ENCODE results near the gene ABCC1.
"Not testable (repeated sequence)": the region's sequence is repeated elsewhere in the genome, so short reads cannot be mapped to it uniquely, and the experiment has no call there.

The ABCC1 gene

GRCh38 chr16:15946257-15947044 lies 3.0 kb upstream of the ABCC1 start:
- DNase-seq (ENCODE audit: low read depth): peak; percentile 79

- DNase-seq (ENCODE audit: low read depth): no peak
Measured at GRCh38 chr16:15947983-15948509, 1.4 kb upstream of the ABCC1 start.

- DNase-seq (ENCODE audit: low read depth): no peak
Measured at GRCh38 chr16:15948532-15949209, 745 bp upstream of the ABCC1 start.

- DNase-seq (ENCODE audit: low read depth): peak; percentile 51
Measured at GRCh38 chr16:15950161-15950854, 892 bp downstream of the ABCC1 start.

GRCh38 chr16:15950869-15951268 lies 1.5 kb downstream of the ABCC1 start:
- no peak for DNase-seq (ENCODE audit: low read depth)

GRCh38 chr16:15951852-15952251 lies 2.4 kb downstream of the ABCC1 start:
- DNase-seq (ENCODE audit: low read depth): no peak

GRCh38 chr16:15952265-15952711 lies 2.9 kb downstream of the ABCC1 start:
- DNase-seq (ENCODE audit: low read depth): no peak

GRCh38 chr16:15953477-15953876 lies 4.1 kb downstream of the ABCC1 start:
- DNase-seq (ENCODE audit: low read depth): no peak

- DNase-seq (ENCODE audit: low read depth): no peak
Measured at GRCh38 chr16:15953929-15954813, 4.8 kb downstream of the ABCC1 start.

- DNase-seq (ENCODE audit: low read depth): no peak
Measured at GRCh38 chr16:15954814-15955151, 5.4 kb downstream of the ABCC1 start.

GRCh38 chr16:15955425-15955824 lies 6.0 kb downstream of the ABCC1 start:
- DNase-seq (ENCODE audit: low read depth): no peak

- not testable (repeated sequence) for DNase-seq (ENCODE audit: low read depth)
Measured at GRCh38 chr16:15956106-15956505, 6.7 kb downstream of the ABCC1 start.

GRCh38 chr16:15958703-15959348 lies 9.4 kb downstream of the ABCC1 start:
- DNase-seq (ENCODE audit: low read depth): no peak

- DNase-seq (ENCODE audit: low read depth): no peak
Measured at GRCh38 chr16:15960124-15960971, 10.9 kb downstream of the ABCC1 start.

GRCh38 chr16:15961060-15961511 lies 11.7 kb downstream of the ABCC1 start:
- no peak for DNase-seq (ENCODE audit: low read depth)

GRCh38 chr16:15961571-15962090 lies 12.2 kb downstream of the ABCC1 start:
- DNase-seq (ENCODE audit: low read depth): no peak

GRCh38 chr16:15963307-15963910 lies 14.0 kb downstream of the ABCC1 start:
- DNase-seq (ENCODE audit: low read depth): no peak

GRCh38 chr16:15966420-15966819 lies 17.0 kb downstream of the ABCC1 start:
- DNase-seq (ENCODE audit: low read depth): no peak

GRCh38 chr16:15966836-15967546 lies 17.6 kb downstream of the ABCC1 start:
- peak; percentile 87 for DNase-seq (ENCODE audit: low read depth)
